ENCODE results near the gene TMEM179.

Gene TMEM179

DNA sequence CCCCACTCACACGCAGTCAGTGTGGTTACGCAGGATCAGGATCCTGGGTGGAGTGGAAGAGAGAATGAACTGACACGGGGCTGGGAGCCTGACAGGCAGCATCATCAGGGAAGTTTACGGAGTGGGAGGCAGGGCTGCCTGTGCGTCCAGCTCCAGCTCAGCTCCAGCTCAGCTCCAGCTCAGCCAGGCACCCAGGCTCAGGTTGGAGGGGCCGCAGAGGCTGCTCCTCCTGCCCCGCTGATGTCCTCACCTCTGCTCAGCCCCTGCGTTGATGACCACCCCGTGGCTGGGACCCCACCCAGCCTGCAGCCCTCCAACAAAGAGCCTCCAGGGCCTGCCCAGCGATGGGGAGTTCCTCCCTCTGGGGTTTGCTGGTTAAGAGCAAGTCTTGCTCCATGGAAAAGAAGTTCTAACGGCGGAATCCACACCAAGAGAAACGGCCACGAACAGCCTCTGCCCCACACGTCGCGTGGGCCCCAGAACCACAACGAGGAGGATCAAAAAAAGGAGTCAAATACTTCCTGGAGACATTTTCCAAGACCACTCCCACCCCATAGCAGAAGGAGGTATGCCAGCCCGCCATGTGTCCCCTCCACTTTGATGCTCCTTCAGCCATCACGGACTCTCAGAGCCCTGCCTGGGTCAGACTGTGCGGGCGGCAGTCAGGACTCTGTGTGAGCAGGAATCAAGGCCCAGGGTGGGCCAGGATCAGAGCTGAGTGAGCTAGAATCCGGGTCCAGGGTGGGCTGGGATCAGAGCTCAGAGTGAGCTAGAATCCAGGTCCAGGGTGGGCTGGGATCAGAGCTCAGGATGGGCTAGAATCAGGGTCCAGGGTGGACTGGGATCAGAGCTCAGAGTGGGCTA is 42.7 kb downstream of the TMEM179 start:
- no peak for DNase-seq (ENCODE audit: low read depth)
- TF ChIP-seq CTCF (IDR thresholded peaks at IDR 0.05; ENCODE audit: control insufficient read depth, insufficient read depth, low read depth, low read length, missing control alignments): no peak
- H3K4me3 ChIP-seq (ENCODE audit: control insufficient read depth, low read depth, low read length): no peak overlapping the region

DNA sequence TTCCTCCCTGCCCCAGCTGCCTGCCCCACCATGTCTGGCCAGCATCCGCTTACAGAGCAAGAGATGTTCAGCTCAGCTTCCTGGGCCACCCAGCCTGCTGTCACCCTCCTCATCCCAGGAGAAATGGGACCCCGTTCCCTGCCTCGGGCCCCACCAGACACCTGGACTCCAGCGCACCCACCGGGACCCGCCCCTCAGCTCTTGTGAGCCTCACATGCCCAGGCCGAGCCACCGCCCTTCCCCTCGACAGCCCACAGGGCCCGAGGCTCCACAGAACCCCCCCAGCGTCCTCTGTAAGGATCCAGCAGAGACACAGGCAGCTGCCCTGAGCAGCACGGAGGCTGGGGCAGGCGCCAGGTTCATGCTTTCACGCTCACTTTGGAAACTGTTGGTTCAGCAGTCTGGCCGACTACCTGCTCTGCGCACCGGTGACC is 43.4 kb downstream of the TMEM179 start:
- no peak for TF ChIP-seq CTCF (IDR thresholded peaks at IDR 0.05; ENCODE audit: control insufficient read depth, insufficient read depth, low read depth, low read length, missing control alignments)
- no peak for DNase-seq (ENCODE audit: low read depth)
- H3K4me3 ChIP-seq (ENCODE audit: control insufficient read depth, low read depth, low read length): no peak overlapping the region

DNA sequence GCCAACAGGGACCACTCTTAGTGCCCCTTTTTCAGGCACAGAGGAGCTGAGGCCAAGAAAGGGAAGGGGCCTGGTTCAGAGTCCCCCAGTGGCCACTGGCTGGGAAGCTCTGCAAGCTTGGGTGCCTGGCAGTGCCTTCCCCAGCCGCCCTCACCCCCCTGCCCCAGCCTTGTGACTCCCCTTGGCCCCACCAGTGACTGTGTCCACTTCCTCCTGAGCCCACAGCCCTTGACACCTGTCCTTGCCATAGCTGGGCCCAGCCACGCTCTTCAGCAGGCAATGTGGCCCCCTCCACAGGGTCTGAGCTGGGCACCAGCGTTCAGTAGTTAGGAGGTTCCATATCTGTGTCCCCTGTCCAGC is 44.0 kb downstream of the TMEM179 start:
- no peak overlapping the region for H3K4me3 ChIP-seq (ENCODE audit: control insufficient read depth, low read depth, low read length)
- TF ChIP-seq CTCF (IDR thresholded peaks at IDR 0.05; ENCODE audit: control insufficient read depth, insufficient read depth, low read depth, low read length, missing control alignments): no peak
- no peak for DNase-seq (ENCODE audit: low read depth)

DNA sequence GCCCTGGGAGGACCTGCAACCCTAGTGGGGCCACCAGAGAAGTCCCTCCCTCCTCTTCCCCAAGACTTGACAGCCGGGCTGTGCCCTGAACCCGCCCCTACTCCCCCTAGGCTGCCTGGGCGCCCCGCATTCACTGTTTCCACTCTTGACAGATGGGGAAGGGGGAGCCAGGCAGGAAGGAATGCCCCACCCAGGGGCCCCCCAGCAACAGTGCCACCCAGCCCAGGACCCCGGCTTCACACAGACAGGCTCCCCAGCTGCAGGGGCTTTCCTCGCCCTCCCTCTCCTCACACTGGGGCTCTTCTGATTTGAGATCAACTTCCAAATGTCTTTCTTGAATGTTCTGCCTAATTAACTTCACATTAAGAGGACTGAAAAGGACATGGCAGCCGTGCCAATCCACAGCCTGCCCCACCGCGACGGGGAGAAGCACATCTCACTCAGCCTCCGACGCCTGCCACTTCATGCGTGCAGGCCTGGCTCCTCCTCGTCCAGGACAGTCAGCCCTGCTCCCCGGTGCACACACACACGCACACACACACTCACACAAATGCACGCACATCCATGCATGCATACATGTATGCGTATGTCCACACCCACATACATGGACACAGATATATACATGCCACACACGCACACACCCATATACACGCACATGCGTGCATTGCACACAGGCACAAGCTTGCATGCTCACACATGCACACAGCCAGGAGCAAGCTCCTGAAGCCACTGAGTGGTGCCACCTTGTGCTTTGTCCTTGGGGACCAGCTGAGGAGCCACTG is 44.6 kb downstream of the TMEM179 start:
- no peak for DNase-seq (ENCODE audit: low read depth)
- no peak for TF ChIP-seq CTCF (IDR thresholded peaks at IDR 0.05; ENCODE audit: control insufficient read depth, insufficient read depth, low read depth, low read length, missing control alignments)
- H3K4me3 ChIP-seq (ENCODE audit: control insufficient read depth, low read depth, low read length): no peak overlapping the region

GRCh38 chr14:104559028-104559803 is 45.4 kb downstream of the TMEM179 start:
- DNase-seq (ENCODE audit: low read depth): no peak
- TF ChIP-seq CTCF (IDR thresholded peaks at IDR 0.05; ENCODE audit: control insufficient read depth, insufficient read depth, low read depth, low read length, missing control alignments): no peak
- no peak overlapping the region for H3K4me3 ChIP-seq (ENCODE audit: control insufficient read depth, low read depth, low read length)

All from AG09309 (cell line).